GM18507 (cell line): ENCODE measurements around the gene TENM4.

ENCODE experiments used
- DNase-seq: peaks from one replicate; pipeline ENCODE4 v3.0.0; 2011; ENCODE audit warnings: low read depth; ENCODE audit not compliant: insufficient read length; ENCODE audit errors: extremely low spot score
- FAIRE-seq: peaks from 2 replicates; lab custom pipeline; 2011; peaks lifted over from hg19 to GRCh38; lab: Jason Lieb, UNC

TENM4 gene

GRCh38 chr11:78925387-78925786 is 515.4 kb downstream of the TENM4 start:
- FAIRE-seq (no peak), DNase-seq (no peak)

- no peak for FAIRE-seq
- DNase-seq, result no peak
These were observed 517.8 kb downstream of the TENM4 start for GRCh38 chr11:78922859-78923625.

- FAIRE-seq (no peak), DNase-seq (no peak)
These were observed 519.3 kb downstream of the TENM4 start for GRCh38 chr11:78921509-78921908.

GRCh38 chr11:78920329-78920728 is 520.5 kb downstream of the TENM4 start:
- FAIRE-seq, result no peak

GRCh38 chr11:78916759-78917158 is 524.1 kb downstream of the TENM4 start:
- DNase-seq, result no peak
- no peak for FAIRE-seq

More at GRCh38 chr11:78920329-78920728, 520.5 kb downstream of the TENM4 start:
- DNase-seq, result no peak

GRCh38 chr11:78914503-78914902 is 526.3 kb downstream of the TENM4 start:
- DNase-seq, result no peak
- no peak for FAIRE-seq

GRCh38 chr11:78912778-78913177 is 528.1 kb downstream of the TENM4 start:
- no peak for DNase-seq
- FAIRE-seq, result no peak

GRCh38 chr11:78910322-78910721 is 530.5 kb downstream of the TENM4 start:
- no peak for FAIRE-seq
- DNase-seq, result no peak

- FAIRE-seq, result no peak
- no peak for DNase-seq
These were observed 531.4 kb downstream of the TENM4 start for GRCh38 chr11:78909386-78909785.

- DNase-seq (no peak), FAIRE-seq (no peak)
These were observed 533.2 kb downstream of the TENM4 start for GRCh38 chr11:78907636-78908035.

- no peak for FAIRE-seq
- DNase-seq, result no peak
These were observed 534.3 kb downstream of the TENM4 start for GRCh38 chr11:78906566-78906965.

- no peak for DNase-seq
- FAIRE-seq, result no peak
These were observed 535.1 kb downstream of the TENM4 start for GRCh38 chr11:78905756-78906155.

GRCh38 chr11:78902771-78903507 is 537.9 kb downstream of the TENM4 start:
- DNase-seq (no peak), FAIRE-seq (no peak)

GRCh38 chr11:78901831-78902230 is 539.0 kb downstream of the TENM4 start:
- FAIRE-seq (no peak), DNase-seq (no peak)

GRCh38 chr11:78898266-78898775 is 542.5 kb downstream of the TENM4 start:
- DNase-seq, result no peak
- no peak for FAIRE-seq

GRCh38 chr11:78893996-78894395 is 546.8 kb downstream of the TENM4 start:
- DNase-seq (no peak), FAIRE-seq (no peak)

GRCh38 chr11:78889698-78890097 is 551.1 kb downstream of the TENM4 start:
- FAIRE-seq (no peak), DNase-seq (no peak)

GRCh38 chr11:78886616-78887015 is 554.2 kb downstream of the TENM4 start:
- FAIRE-seq, result no peak

GRCh38 chr11:78884761-78885160 is 556.1 kb downstream of the TENM4 start:
- DNase-seq (no peak), FAIRE-seq (no peak)

More at GRCh38 chr11:78886616-78887015, 554.2 kb downstream of the TENM4 start:
- no peak for DNase-seq

GRCh38 chr11:78883506-78883905 is 557.3 kb downstream of the TENM4 start:
- no peak for FAIRE-seq

More at GRCh38 chr11:78883506-78883905, 557.3 kb downstream of the TENM4 start:
- no peak for DNase-seq
